HEK293 (cell line): ENCODE measurements around the gene CYP27C1.

Source experiments
- CTCF ChIA-PET: fragments of 350-600 bp; formaldehyde crosslinking; extraction: SDS; loops from one replicate; lab custom pipeline; 2021; ENCODE audit warnings: antibody characterized with exemption; lab: Yijun Ruan, JAX
- POLR2A ChIA-PET: fragments of 300-600 bp; formaldehyde crosslinking; extraction: SDS; loops from one replicate; lab custom pipeline; 2020; ENCODE audit warnings: antibody characterized with exemption, inconsistent platforms; lab: Yijun Ruan, JAX
- H3K27ac ChIP-seq: fragments of 200-500 bp; sonication (Bioruptor generic); 2 replicates; pipeline ENCODE4 v1.5.1; 2014; ENCODE audit warnings: low read depth, low read length, control low read depth, inconsistent platforms; ENCODE audit errors: extremely low read depth
- H3K36me3 ChIP-seq, 2 experiments: fragments of 200-500 bp in 1 of 2; sonication (Bioruptor generic) in 1 of 2; 1 replicate in 1 of 2; 2 replicates in 1 of 2; pipeline ENCODE4 v1.5.1; 2014 to 2017; ENCODE audit warnings: inconsistent platforms in 2 of 2, low read length in 2 of 2; ENCODE audit not compliant: control insufficient read depth in 2 of 2, insufficient read depth in 1 of 2
- H3K4me1 ChIP-seq: fragments of 200-500 bp; sonication (Bioruptor generic); 2 replicates; pipeline ENCODE4 v1.5.1; 2014; ENCODE audit warnings: mild to moderate bottlenecking, low read length, inconsistent platforms; ENCODE audit not compliant: control insufficient read depth, insufficient read depth
- H3K4me3 ChIP-seq: 2 replicates; pipeline ENCODE4 v1.5.1; 2011; ENCODE audit warnings: low read depth, mild to moderate bottlenecking, control low read depth, low read length, moderate library complexity
- H3K9me3 ChIP-seq: fragments of 200-500 bp; sonication (Bioruptor generic); 2 replicates; pipeline ENCODE4 v1.5.1; 2014; ENCODE audit warnings: low read depth, low read length, inconsistent platforms; ENCODE audit not compliant: control insufficient read depth, insufficient read depth
- BCL11A ChIP-seq: fragments of 450-650 bp; formaldehyde crosslinking; IDR thresholded peaks from 2 replicates; pipeline ENCODE4 v1.5.1; 2016; ENCODE audit warnings: low read depth, missing biosample characterization, missing genetic modification characterization
- HOXC10 ChIP-seq: sonication (generic); formaldehyde crosslinking; IDR thresholded peaks from 2 replicates; pipeline ENCODE4 v1.8.1; 2023; ENCODE audit warnings: mild to moderate bottlenecking, missing genetic modification reagents
- KLF1 ChIP-seq: fragments of 450-650 bp; formaldehyde crosslinking; IDR thresholded peaks from 2 replicates; pipeline ENCODE4 v1.5.1; 2016; ENCODE audit warnings: missing biosample characterization, missing genetic modification characterization
- MYNN ChIP-seq: fragments of 450-650 bp; formaldehyde crosslinking; IDR thresholded peaks from 2 replicates; pipeline ENCODE4 v1.5.1; 2016; ENCODE audit warnings: missing biosample characterization, missing genetic modification characterization, borderline replicate concordance
- PATZ1 ChIP-seq: fragments of 450-650 bp; formaldehyde crosslinking; IDR thresholded peaks from 2 replicates; pipeline ENCODE4 v1.5.1; 2016; ENCODE audit warnings: missing biosample characterization, missing genetic modification characterization
- ZBTB8A ChIP-seq: fragments of 450-650 bp; formaldehyde crosslinking; IDR thresholded peaks from 2 replicates; pipeline ENCODE4 v1.5.1; 2016; ENCODE audit warnings: missing biosample characterization, missing genetic modification characterization
- ZFP69B ChIP-seq: fragments of 450-650 bp; formaldehyde crosslinking; IDR thresholded peaks from 2 replicates; pipeline ENCODE4 v1.5.1; 2016; ENCODE audit warnings: missing biosample characterization, missing genetic modification characterization
- ZNF112 ChIP-seq: fragments of 450-650 bp; formaldehyde crosslinking; IDR thresholded peaks from 2 replicates; pipeline ENCODE4 v1.5.0; 2017; ENCODE audit warnings: missing biosample characterization, missing genetic modification characterization
- ZNF114 ChIP-seq: fragments of 450-650 bp; formaldehyde crosslinking; IDR thresholded peaks from 2 replicates; pipeline ENCODE4 v1.5.0; 2017; ENCODE audit warnings: missing biosample characterization, missing genetic modification characterization
- ZNF16 ChIP-seq: fragments of 450-650 bp; formaldehyde crosslinking; IDR thresholded peaks from 2 replicates; pipeline ENCODE4 v1.5.1; 2016; ENCODE audit warnings: low read depth, missing biosample characterization, missing genetic modification characterization
- ZNF18 ChIP-seq: fragments of 450-650 bp; formaldehyde crosslinking; IDR thresholded peaks from 2 replicates; pipeline ENCODE4 v1.5.1; 2016; ENCODE audit warnings: missing biosample characterization, missing genetic modification characterization
- ZNF19 ChIP-seq: fragments of 450-650 bp; formaldehyde crosslinking; IDR thresholded peaks from 2 replicates; pipeline ENCODE4; 2016; ENCODE audit warnings: missing biosample characterization, missing genetic modification characterization, low read depth
- ZNF324 ChIP-seq: fragments of 450-650 bp; formaldehyde crosslinking; IDR thresholded peaks from 2 replicates; pipeline ENCODE4 v1.5.1; 2016; ENCODE audit warnings: missing biosample characterization, missing genetic modification characterization
- ZNF426 ChIP-seq: fragments of 450-650 bp; formaldehyde crosslinking; IDR thresholded peaks from 2 replicates; pipeline ENCODE4 v1.5.1; 2017; ENCODE audit warnings: missing biosample characterization, missing genetic modification characterization, mild to moderate bottlenecking, inconsistent platforms, moderate library complexity
- ZNF561 ChIP-seq: fragments of 450-650 bp; IDR thresholded peaks from 2 replicates; pipeline ENCODE4 v1.5.1; 2018; ENCODE audit warnings: missing biosample characterization, missing genetic modification characterization, borderline replicate concordance
- ZNF670 ChIP-seq: fragments of 450-650 bp; formaldehyde crosslinking; IDR thresholded peaks from 2 replicates; pipeline ENCODE4 v1.5.1; 2016; ENCODE audit warnings: missing biosample characterization, missing genetic modification characterization, low read depth
- ZNF707 ChIP-seq: fragments of 450-650 bp; formaldehyde crosslinking; IDR thresholded peaks from 2 replicates; pipeline ENCODE4 v1.5.1; 2016; ENCODE audit warnings: missing biosample characterization, missing genetic modification characterization
- ZSCAN5A ChIP-seq: fragments of 450-650 bp; formaldehyde crosslinking; IDR thresholded peaks from 2 replicates; pipeline ENCODE4 v1.5.1; 2016; ENCODE audit warnings: missing biosample characterization, missing genetic modification characterization
- TF ChIP-seq, protein P1 (sequence below): fragments of 450-650 bp; formaldehyde crosslinking; IDR thresholded peaks from 2 replicates; pipeline ENCODE4 v1.5.1; 2016; ENCODE audit warnings: missing biosample characterization, missing genetic modification characterization
- TF ChIP-seq, protein P2 (sequence below): fragments of 450-650 bp; formaldehyde crosslinking; IDR thresholded peaks from 2 replicates; pipeline ENCODE4 v1.5.1; 2016; ENCODE audit warnings: missing biosample characterization, missing genetic modification characterization, borderline replicate concordance
- TF ChIP-seq, protein P3 (sequence below): fragments of 450-650 bp; formaldehyde crosslinking; IDR thresholded peaks from 2 replicates; pipeline ENCODE4 v1.5.1; 2016; ENCODE audit warnings: missing biosample characterization, missing genetic modification characterization

The CYP27C1 gene

DNA sequence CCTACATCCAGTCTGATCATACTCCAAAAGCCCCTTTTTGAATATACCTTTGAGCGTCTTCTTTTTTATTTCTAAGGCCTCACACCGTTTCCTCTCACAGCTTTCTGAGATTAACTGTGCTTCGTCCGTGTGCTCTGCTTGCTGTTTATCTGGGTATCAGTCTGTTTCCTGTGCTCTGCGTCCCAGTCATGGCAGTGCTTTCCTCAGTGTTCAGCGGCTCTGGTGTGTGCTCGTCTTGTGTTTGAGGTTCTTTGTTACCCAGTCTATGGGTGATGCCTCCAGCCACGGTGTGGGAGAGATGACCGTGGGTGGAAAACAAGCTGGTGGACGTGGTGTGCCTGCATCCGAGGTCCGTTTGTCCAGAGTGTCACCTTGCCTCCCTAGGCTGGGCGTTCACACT is 79.6 kb downstream of the CYP27C1 start (continued):
- TF ChIP-seq ZNF112 (tag by site-specific recombination) (no peak), BCL11A (tag by site-specific recombination) (no peak)

DNA sequence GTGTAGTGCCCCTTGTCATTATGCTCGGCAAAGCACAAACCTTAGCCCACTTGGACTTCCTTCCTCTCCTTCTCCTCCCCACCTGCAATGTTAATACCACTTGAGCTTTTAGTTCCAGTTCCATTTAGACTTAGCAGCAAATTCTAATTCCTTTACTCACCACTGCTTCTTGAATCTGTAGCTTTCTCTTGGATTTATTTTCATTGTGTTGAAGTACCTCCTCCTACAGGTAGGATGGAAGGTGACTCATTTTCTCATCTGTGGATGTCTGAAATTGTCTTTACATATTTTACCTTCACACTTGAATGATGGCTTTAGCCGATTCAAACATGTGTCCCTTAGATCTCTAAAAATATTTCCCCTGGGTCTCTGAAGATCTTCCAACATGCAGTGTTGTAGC is 80.3 kb downstream of the CYP27C1 start:
- H3K36me3 ChIP-seq: no peaks in the 10 kb centered on the region

GRCh38 chr2:127138281-127138680 is 81.8 kb downstream of the CYP27C1 start:
- Histone ChIP-seq H3K36me3 (no peaks in the 10 kb centered on the region), H3K4me3 (no peak overlapping the region), H3K27ac (no peak overlapping the region), H3K4me1 (no peaks in the 10 kb centered on the region), H3K9me3 (no peaks in the 10 kb centered on the region)
- POLR2A ChIA-PET: no interaction called here
- CTCF ChIA-PET: no interaction called here
- TF ChIP-seq ZNF16 (tag by site-specific recombination) (no peak), ZNF561 (no peak), ZFP69B (no peak), MYNN (no peak), KLF1 (tag by site-specific recombination) (no peak), ZNF324 (no peak), ZNF426 (tag by site-specific recombination) (no peak), ZNF707 (tag by site-specific recombination) (no peak), ZNF19 (tag by site-specific recombination) (no peak), ZNF114 (no peak)
- TF ChIP-seq, protein P1, sequence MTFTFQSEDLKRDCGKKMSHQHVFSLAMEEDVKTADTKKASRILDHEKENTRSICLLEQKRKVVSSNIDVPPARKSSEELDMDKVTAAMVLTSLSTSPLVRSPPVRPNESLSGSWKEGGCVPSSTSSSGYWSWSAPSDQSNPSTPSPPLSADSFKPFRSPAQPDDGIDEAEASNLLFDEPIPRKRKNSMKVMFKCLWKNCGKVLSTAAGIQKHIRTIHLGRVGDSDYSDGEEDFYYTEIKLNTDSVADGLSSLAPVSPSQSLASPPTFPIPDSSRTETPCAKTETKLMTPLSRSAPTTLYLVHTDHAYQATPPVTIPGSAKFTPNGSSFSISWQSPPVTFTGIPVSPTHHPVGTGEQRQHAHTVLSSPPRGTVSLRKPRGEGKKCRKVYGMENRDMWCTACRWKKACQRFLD (tag by site-specific recombination): no peak
- TF ChIP-seq, protein P2, sequence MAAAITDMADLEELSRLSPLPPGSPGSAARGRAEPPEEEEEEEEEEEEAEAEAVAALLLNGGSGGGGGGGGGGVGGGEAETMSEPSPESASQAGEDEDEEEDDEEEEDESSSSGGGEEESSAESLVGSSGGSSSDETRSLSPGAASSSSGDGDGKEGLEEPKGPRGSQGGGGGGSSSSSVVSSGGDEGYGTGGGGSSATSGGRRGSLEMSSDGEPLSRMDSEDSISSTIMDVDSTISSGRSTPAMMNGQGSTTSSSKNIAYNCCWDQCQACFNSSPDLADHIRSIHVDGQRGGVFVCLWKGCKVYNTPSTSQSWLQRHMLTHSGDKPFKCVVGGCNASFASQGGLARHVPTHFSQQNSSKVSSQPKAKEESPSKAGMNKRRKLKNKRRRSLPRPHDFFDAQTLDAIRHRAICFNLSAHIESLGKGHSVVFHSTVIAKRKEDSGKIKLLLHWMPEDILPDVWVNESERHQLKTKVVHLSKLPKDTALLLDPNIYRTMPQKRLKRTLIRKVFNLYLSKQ (tag by site-specific recombination): no peak

More for the DNA sequence above, 80.3 kb downstream of the CYP27C1 start:
- Histone ChIP-seq H3K4me3 (no peak overlapping the region), H3K9me3 (no peaks in the 10 kb centered on the region), H3K27ac (no peak overlapping the region), H3K4me1 (no peaks in the 10 kb centered on the region)
- CTCF ChIA-PET: interaction anchor here (0.6 to 1.8 kb wide), 3 partner anchors 8 to 39 kb away, joined by 4 to 5 read pairs (median 4); no protein-coding TSS in a partner anchor
- TF ChIP-seq ZNF707 (tag by site-specific recombination) (no peak), ZBTB8A (tag by site-specific recombination) (no peak), PATZ1 (tag by site-specific recombination) (no peak), ZNF18 (tag by site-specific recombination) (no peak), ZNF670 (tag by site-specific recombination) (no peak), HOXC10 (CRISPR knock-in tag) (no peak), ZSCAN5A (tag by site-specific recombination) (no peak)
- TF ChIP-seq, protein P3, sequence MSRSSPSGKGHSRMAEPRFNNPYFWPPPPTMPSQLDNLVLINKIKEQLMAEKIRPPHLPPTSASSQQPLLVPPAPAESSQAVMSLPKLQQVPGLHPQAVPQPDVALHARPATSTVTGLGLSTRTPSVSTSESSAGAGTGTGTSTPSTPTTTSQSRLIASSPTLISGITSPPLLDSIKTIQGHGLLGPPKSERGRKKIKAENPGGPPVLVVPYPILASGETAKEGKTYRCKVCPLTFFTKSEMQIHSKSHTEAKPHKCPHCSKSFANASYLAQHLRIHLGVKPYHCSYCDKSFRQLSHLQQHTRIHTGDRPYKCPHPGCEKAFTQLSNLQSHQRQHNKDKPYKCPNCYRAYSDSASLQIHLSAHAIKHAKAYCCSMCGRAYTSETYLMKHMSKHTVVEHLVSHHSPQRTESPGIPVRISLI (tag by site-specific recombination): no peak
- POLR2A ChIA-PET: no interaction called here
